ENCODE data around the gene ZSWIM5. TPM values are rescaled to one million over a fixed set of nuclear protein-coding genes. Genes with fewer than 3 reads are reported as not detected.

The ZSWIM5 gene
- polyA plus RNA-seq, 1 donor (not counting 4 experiments of a cell fraction or from before 2014, with no cell fraction given), result 0.03 TPM

GRCh38 chr1:45026446-45026845, 180.0 kb downstream of the ZSWIM5 start:
- Histone ChIP-seq H4K20me1 (ENCODE audit: control insufficient read depth, extremely low read depth, insufficient read depth, low read length) (no peaks in the 10 kb centered on the region), H3K36me3 (ENCODE audit: control insufficient read depth in 2 of 2, extremely low read depth in 1 of 2, insufficient read depth in 2 of 2, low read length in 2 of 2) (no peaks in the 10 kb centered on the region), H2AFZ (ENCODE audit: control insufficient read depth, low read length) (no peak overlapping the region), H3K9me3 (ENCODE audit: control insufficient read depth, low read depth, low read length) (no peaks in the 10 kb centered on the region), H3K4me1 (ENCODE audit: control insufficient read depth, extremely low read depth, insufficient read depth, low read length) (no peaks in the 10 kb centered on the region), H3K4me2 (ENCODE audit: control insufficient read depth, extremely low read depth, insufficient read depth, low read depth, low read length) (no peak overlapping the region), H3K79me2 (ENCODE audit: control insufficient read depth, insufficient read depth, low read length) (no peaks in the 10 kb centered on the region), H3K27ac (ENCODE audit: control insufficient read depth, insufficient read depth, low read length) (no peak overlapping the region), H3K9me1 (ENCODE audit: control insufficient read depth, extremely low read depth, insufficient read depth, low read length) (no peaks in the 10 kb centered on the region), H3K9ac (ENCODE audit: control insufficient read depth, extremely low read depth, insufficient read depth, low read length) (no peak overlapping the region), H3K4me3 (ENCODE audit: control insufficient read depth in 2 of 3, extremely low read depth in 1 of 3, insufficient read depth in 2 of 3, low read depth in 1 of 3, low read length in 3 of 3) (no peak overlapping the region), H3K27me3 (ENCODE audit: control insufficient read depth, extremely low read depth, insufficient read depth, low read length) (no peaks in the 10 kb centered on the region)
- dilution Hi-C loops (cut with MboI; ENCODE audit: extremely low pct_ligation_motif_present, low sequenced_read_pairs), result no loop called here
- TF ChIP-seq EZH2 (IDR thresholded peaks at IDR 0.05; ENCODE audit: low read length), result no peak
- no peak for TF ChIP-seq CTCF (optimal IDR thresholded peaks at IDR 0.05 in 1 of 3, IDR thresholded peaks at IDR 0.05 in 1 of 3, conservative IDR thresholded peaks at IDR 0.05 in 1 of 3; ENCODE audit: extremely low read depth in 1 of 3, insufficient read depth in 2 of 3, low read length in 3 of 3)
- DNase-seq (ENCODE audit: low read depth, low spot score) (no peak), FAIRE-seq (no peak)

GRCh38 chr1:45023663-45024062, 182.7 kb downstream of the ZSWIM5 start:
- Histone ChIP-seq H4K20me1 (ENCODE audit: control insufficient read depth, extremely low read depth, insufficient read depth, low read length) (no peaks in the 10 kb centered on the region), H3K4me3 (ENCODE audit: control insufficient read depth in 2 of 3, extremely low read depth in 1 of 3, insufficient read depth in 2 of 3, low read depth in 1 of 3, low read length in 3 of 3) (no peak overlapping the region), H3K27me3 (ENCODE audit: control insufficient read depth, extremely low read depth, insufficient read depth, low read length) (no peaks in the 10 kb centered on the region), H3K27ac (ENCODE audit: control insufficient read depth, insufficient read depth, low read length) (no peak overlapping the region), H2AFZ (ENCODE audit: control insufficient read depth, low read length) (no peak overlapping the region), H3K79me2 (ENCODE audit: control insufficient read depth, insufficient read depth, low read length) (no peaks in the 10 kb centered on the region), H3K9me3 (ENCODE audit: control insufficient read depth, low read depth, low read length) (no peaks in the 10 kb centered on the region), H3K36me3 (ENCODE audit: control insufficient read depth in 2 of 2, extremely low read depth in 1 of 2, insufficient read depth in 2 of 2, low read length in 2 of 2) (no peaks in the 10 kb centered on the region), H3K4me1 (ENCODE audit: control insufficient read depth, extremely low read depth, insufficient read depth, low read length) (no peaks in the 10 kb centered on the region), H3K9ac (ENCODE audit: control insufficient read depth, extremely low read depth, insufficient read depth, low read length) (no peak overlapping the region), H3K9me1 (ENCODE audit: control insufficient read depth, extremely low read depth, insufficient read depth, low read length) (no peaks in the 10 kb centered on the region), H3K4me2 (ENCODE audit: control insufficient read depth, extremely low read depth, insufficient read depth, low read depth, low read length) (no peak overlapping the region)
- dilution Hi-C loops (cut with MboI; ENCODE audit: extremely low pct_ligation_motif_present, low sequenced_read_pairs), result no loop called here
- TF ChIP-seq CTCF (optimal IDR thresholded peaks at IDR 0.05 in 1 of 3, IDR thresholded peaks at IDR 0.05 in 1 of 3, conservative IDR thresholded peaks at IDR 0.05 in 1 of 3; ENCODE audit: extremely low read depth in 1 of 3, insufficient read depth in 2 of 3, low read length in 3 of 3), result no peak
- no peak for TF ChIP-seq EZH2 (IDR thresholded peaks at IDR 0.05; ENCODE audit: low read length)
- DNase-seq (ENCODE audit: low read depth, low spot score) (no peak), FAIRE-seq (no peak)

Data from keratinocyte (primary cell).